Raji (cell line): ENCODE measurements around the gene PANK3.

Experiments used
- POLR2A ChIP-seq: IDR thresholded peaks from 2 replicates; pipeline ENCODE4 v1.6.1; 2011; ENCODE audit warnings: low read depth, low read length, control low read depth; ENCODE audit not compliant: insufficient read depth

Gene PANK3

DNA sequence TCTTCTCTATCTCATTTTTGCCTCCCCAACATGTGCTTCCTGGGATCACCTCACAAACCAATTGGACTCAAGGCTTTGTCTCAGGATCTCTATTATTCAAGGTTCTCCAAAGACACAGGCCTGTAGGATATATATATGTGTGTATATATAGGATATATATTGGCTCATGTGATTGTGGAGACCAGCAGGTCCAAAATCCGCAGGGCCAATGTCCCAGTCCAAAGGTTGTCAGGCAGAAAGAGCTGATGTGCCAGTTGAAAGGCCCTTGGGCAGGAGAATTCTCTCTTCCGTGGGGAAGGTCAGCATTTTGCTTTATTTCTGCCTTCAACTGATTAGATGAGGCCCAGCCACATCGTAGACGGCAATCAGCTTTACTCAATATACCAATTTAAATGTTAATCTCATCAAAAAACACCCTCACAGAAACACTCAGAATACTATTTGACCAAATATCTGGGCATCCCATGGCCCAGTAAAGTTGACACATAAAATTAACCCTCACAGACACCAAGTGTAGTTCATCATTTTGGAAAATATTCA lies 51.3 kb downstream of the PANK3 start:
- TF ChIP-seq POLR2A, result no peak

- TF ChIP-seq POLR2A, result no peak
Measured at GRCh38 chr5:168525856-168526255, 53.3 kb downstream of the PANK3 start.

DNA sequence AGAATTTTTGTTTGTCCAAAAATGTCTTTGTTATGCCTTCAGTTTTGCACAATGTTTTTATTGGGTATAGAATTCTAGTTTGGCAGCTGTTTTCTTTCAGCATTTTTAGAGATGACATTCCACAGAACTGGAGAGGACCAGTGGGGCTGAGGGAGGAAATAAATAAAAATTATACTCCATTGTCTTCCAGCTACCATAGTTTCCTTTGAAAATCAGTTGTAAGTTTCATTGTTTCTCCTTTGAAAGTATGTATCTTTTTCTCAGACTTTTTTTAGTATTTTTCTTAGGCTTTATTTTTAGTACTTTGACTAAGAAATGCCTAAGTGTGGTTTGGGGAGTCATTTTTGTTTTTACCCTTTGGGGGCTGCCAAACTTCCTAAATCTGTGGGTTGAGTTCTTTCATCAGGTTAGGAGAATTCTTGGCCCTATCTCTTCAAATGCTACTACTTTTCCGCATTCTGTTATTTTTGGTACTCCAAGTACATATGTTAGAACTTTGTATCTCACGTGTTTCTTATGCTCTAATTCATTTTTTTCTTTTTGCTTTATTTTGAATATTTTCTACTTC lies 65.2 kb downstream of the PANK3 start:
- no peak for TF ChIP-seq POLR2A

DNA sequence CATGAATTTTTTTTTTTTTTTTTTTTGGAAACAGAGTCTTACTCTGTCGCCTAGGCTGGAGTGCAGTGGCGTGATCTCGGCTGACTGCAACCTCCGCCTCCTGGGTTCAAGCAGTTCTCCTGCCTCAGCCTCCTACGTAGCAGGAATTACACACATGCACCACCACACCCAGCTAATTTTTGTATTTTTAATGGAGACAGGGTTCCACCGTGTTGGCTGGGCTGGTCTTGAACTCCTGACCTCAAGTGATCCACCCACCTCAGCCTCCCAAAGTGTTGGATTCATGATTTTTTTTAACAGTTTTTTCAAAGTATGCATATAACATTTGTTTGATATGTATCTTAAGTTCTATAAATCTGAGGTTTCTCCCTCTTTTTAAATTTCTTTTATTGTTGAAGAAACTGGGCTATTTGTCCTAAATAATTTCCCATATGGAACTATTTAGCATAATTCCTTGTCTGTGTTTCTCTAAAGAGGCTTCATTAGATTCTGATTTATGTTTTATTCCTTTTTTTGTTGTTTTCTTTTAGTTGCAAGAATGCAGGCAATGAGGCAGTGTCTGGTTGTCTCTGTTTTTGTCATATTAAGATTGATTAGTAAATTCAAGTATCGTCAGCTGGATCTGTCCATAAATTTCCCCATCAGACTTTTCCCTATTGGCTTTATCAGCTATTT lies 76.5 kb downstream of the PANK3 start:
- no peak for TF ChIP-seq POLR2A
